Measurements from ENCODE around the gene FBN2. TPM values are rescaled to one million over a fixed set of nuclear protein-coding genes. Genes with fewer than 3 reads are reported as not detected.

FBN2 gene
- polyA plus RNA-seq, 1 experiment = 157 TPM

DNA sequence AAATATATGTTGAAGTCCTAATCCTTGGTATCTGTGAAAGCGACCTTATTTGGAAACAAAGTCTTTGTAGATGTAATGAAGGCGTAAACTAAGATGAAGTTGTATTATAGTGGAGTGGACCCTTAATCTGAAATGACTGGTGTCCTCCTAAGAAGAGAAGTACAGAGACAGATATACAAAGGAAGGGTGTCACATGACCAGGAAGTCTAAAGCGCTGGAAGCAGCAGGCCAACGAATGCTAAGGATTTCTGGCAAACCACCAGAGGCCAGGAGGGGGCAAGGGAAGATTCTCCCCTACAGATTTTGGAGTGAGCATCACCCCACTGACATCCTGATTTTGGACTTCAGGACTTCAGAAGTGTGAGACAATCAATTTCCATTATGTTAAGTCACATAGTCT, 292.1 kb downstream of the FBN2 start:
- ChIA-PET CTCF (no interaction called here), POLR2A (no interaction called here)
- TF ChIP-seq, protein P1, sequence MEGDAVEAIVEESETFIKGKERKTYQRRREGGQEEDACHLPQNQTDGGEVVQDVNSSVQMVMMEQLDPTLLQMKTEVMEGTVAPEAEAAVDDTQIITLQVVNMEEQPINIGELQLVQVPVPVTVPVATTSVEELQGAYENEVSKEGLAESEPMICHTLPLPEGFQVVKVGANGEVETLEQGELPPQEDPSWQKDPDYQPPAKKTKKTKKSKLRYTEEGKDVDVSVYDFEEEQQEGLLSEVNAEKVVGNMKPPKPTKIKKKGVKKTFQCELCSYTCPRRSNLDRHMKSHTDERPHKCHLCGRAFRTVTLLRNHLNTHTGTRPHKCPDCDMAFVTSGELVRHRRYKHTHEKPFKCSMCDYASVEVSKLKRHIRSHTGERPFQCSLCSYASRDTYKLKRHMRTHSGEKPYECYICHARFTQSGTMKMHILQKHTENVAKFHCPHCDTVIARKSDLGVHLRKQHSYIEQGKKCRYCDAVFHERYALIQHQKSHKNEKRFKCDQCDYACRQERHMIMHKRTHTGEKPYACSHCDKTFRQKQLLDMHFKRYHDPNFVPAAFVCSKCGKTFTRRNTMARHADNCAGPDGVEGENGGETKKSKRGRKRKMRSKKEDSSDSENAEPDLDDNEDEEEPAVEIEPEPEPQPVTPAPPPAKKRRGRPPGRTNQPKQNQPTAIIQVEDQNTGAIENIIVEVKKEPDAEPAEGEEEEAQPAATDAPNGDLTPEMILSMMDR (IDR thresholded peaks at IDR 0.05; ENCODE audit: insufficient read depth, low read depth, low read length) = no peak
- Histone ChIP-seq H3K4me3 (ENCODE audit: low read depth, low read length) (no peak overlapping the region), H3K27me3 (ENCODE audit: control insufficient read depth, insufficient read depth, low read length) (no peaks in the 10 kb centered on the region), H3K36me3 (ENCODE audit: control insufficient read depth, insufficient read depth, low read length) (no peaks in the 10 kb centered on the region)
- DNase-seq (ENCODE audit: low read depth) = no peak

DNA sequence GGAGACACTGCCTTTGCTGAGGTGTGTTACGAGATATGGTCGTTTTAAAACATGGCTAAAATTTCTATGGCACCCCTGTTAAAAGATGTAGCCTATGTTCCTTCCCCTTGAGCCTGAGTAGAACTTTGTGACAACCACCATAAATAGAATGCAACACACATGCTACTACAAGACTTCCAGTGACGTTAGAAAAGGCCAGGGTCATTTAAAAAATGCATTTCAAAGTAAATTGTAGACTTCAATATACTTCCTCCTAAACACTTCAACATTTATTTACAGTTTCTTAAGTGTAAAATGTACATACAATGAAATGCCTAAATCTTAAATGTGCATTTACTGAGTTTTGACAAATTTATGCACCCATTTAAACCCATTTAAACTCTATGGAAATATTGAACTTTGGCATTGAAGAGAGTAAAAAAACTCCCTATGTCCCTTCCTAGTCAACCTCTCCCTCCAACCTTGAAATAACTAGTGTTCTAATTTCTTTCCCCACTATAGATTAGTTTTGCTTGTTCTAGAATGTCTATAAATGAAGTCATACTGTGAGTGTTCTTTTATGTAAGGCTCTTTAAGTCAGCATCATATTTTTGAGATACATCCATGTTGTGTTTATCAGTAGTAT, 294.0 kb downstream of the FBN2 start:
- no peak for DNase-seq (ENCODE audit: low read depth)
- Histone ChIP-seq H3K27me3 (ENCODE audit: control insufficient read depth, insufficient read depth, low read length) (no peaks in the 10 kb centered on the region), H3K36me3 (ENCODE audit: control insufficient read depth, insufficient read depth, low read length) (no peaks in the 10 kb centered on the region), H3K4me3 (ENCODE audit: low read depth, low read length) (no peak overlapping the region)
- TF ChIP-seq, protein P1 (IDR thresholded peaks at IDR 0.05; ENCODE audit: insufficient read depth, low read depth, low read length) = no peak
- ChIA-PET POLR2A (no interaction called here), CTCF (no interaction called here)

DNA sequence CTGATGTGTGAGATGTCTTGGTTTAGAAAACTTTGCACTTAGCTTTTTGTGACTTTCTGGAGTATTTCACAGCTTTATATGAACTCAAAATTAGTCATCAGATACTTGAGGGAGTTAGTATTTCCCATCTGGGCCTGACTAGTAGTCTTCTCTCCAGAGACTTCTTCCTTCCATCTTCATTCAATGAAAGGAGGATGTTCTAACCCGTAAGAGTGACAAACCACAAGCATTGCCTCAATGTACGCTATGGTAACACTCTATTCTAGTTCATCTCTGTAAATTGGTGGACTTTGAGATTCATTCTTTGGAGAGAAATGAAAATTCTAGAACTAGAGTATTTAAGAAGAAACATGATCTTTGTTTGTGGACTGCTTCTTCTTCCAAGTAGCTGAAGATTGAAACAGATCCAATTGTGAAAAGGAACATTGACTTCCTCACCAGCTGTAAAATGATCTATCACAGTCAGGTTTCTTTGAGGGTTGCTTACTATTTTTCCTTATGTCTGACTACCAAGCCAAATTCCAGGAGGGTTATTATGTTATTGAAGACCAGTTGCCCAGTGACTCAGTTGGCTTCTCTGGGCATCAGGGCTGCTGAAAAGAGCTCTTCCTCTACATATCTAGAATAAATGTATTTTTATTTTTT, 296.9 kb downstream of the FBN2 start:
- ChIA-PET CTCF (interaction anchor here (1.2 to 2.8 kb wide), 2 partner anchors 13 to 26 kb away, joined by 3 to 10 read pairs; no protein-coding TSS in a partner anchor), POLR2A (interaction anchor here (0.6 kb wide), 1 partner anchor 183 kb away, joined by 5 read pairs; no protein-coding TSS in a partner anchor)
- TF ChIP-seq, protein P1 (IDR thresholded peaks at IDR 0.05; ENCODE audit: insufficient read depth, low read depth, low read length) = no peak
- DNase-seq (ENCODE audit: low read depth) = no peak
- Histone ChIP-seq H3K4me3 (ENCODE audit: low read depth, low read length) (no peak overlapping the region), H3K27me3 (ENCODE audit: control insufficient read depth, insufficient read depth, low read length) (peaks cover 4% of the 10 kb centered on the region), H3K36me3 (ENCODE audit: control insufficient read depth, insufficient read depth, low read length) (no peaks in the 10 kb centered on the region)

DNA sequence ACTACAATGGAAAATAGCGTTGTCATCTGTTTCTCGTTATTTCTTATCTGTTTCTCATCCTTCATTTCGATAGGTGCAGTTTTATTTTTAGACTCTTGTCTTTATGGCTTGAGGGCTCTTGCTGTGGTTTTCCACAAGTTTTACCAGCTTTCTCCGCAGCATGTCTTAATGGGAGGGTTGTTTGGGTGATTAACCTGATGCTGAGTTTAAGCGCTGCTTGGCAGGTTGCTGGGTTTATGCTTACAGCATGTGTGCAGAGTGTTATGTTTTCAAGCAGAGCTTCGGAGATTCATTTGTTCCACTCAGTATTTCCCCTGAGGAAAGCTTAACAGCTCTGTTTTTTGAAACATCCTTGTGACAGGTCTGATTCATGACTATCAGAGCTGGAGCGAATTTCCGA, 300.5 kb downstream of the FBN2 start:
- no peaks in the 10 kb centered on the region for H3K36me3 ChIP-seq (ENCODE audit: control insufficient read depth, insufficient read depth, low read length)
- TF ChIP-seq, protein P1 (IDR thresholded peaks at IDR 0.05; ENCODE audit: insufficient read depth, low read depth, low read length) = no peak
- CTCF ChIA-PET = no interaction called here
- H3K27me3 ChIP-seq (ENCODE audit: control insufficient read depth, insufficient read depth, low read length) = peaks cover 4% of the 10 kb centered on the region
- H3K4me3 ChIP-seq (ENCODE audit: low read depth, low read length) = no peak overlapping the region
- POLR2A ChIA-PET = interaction anchor here (0.6 kb wide), 1 partner anchor 482 kb away, joined by 10 read pairs; no protein-coding TSS in a partner anchor
- DNase-seq (ENCODE audit: low read depth) = no peak

DNA sequence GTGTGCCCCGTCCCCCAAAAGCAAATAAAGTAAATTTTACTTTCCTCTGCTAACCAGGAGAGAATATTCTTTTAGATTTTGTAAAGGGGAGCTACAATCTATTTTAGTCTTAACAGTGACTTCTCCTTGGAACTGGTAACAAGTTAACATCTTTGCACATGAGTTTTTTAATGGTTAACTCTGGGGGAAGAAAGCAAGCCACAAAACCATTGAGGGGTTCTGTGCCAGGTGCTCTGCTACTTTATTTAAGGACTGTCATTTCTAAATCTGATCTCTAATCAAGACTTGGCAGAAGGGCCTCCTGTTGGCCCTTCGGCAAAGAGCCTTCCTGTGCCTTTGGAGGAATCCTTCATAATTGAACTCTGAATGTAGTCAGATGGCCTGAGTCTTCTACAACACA, 301.0 kb downstream of the FBN2 start:
- TF ChIP-seq, protein P1 (IDR thresholded peaks at IDR 0.05; ENCODE audit: insufficient read depth, low read depth, low read length) = no peak
- no peak for DNase-seq (ENCODE audit: low read depth)
- POLR2A ChIA-PET = no interaction called here
- CTCF ChIA-PET = no interaction called here
- Histone ChIP-seq H3K4me3 (ENCODE audit: low read depth, low read length) (no peak overlapping the region), H3K36me3 (ENCODE audit: control insufficient read depth, insufficient read depth, low read length) (no peaks in the 10 kb centered on the region), H3K27me3 (ENCODE audit: control insufficient read depth, insufficient read depth, low read length) (peaks cover 4% of the 10 kb centered on the region)
